DND-41 (cell line): Measurements from ENCODE around the gene ERO1A.

Source experiments
- ATAC-seq: fragments of 200-7000 bp; cut with Tn5 transposase; 3 replicates; pipeline ENCODE4 v1.9.1; 2021; ENCODE audit warnings: low read depth; ENCODE audit not compliant: insufficient read depth
- DNase-seq: peaks from one replicate; pipeline ENCODE4 v3.0.0-alpha.2; 2020
- H2AFZ ChIP-seq: 2 replicates; pipeline ENCODE4 v1.6.0; 2012; ENCODE audit warnings: low read depth, low read length
- H3K27ac ChIP-seq: 2 replicates; pipeline ENCODE4 v1.5.1; 2012; ENCODE audit warnings: low read length, inconsistent platforms
- H3K27me3 ChIP-seq: fragments of 200-600 bp; sonication (generic); 2 replicates; pipeline ENCODE4 v1.6.0; 2012; ENCODE audit warnings: low read length, mild to moderate bottlenecking, inconsistent platforms; ENCODE audit not compliant: insufficient read depth, poor library complexity
- H3K36me3 ChIP-seq: 2 replicates; pipeline ENCODE4 v1.5.1; 2012; ENCODE audit warnings: low read length, inconsistent platforms; ENCODE audit not compliant: insufficient read depth
- H3K4me1 ChIP-seq: 2 replicates; pipeline ENCODE4 v1.5.1; 2012; ENCODE audit warnings: mild to moderate bottlenecking, low read length; ENCODE audit not compliant: insufficient read depth
- H3K4me2 ChIP-seq: 2 replicates; pipeline ENCODE4 v1.6.0; 2012; ENCODE audit warnings: mild to moderate bottlenecking, moderate library complexity, low read length, inconsistent platforms; ENCODE audit not compliant: insufficient read depth
- H3K4me3 ChIP-seq, 2 experiments: fragments of 200-600 bp in 1 of 2; shearing (Covaris generic) in 1 of 2; 2 replicates each; pipeline ENCODE4 v1.5.1; 2012 to 2016; ENCODE audit warnings: inconsistent platforms in 2 of 2, low read length in 2 of 2, mild to moderate bottlenecking in 2 of 2, low read depth in 1 of 2, moderate library complexity in 1 of 2
- H3K79me2 ChIP-seq: 2 replicates; pipeline ENCODE4 v1.6.0; 2012; ENCODE audit warnings: low read length, inconsistent platforms; ENCODE audit not compliant: insufficient read depth
- H3K9ac ChIP-seq: 2 replicates; pipeline ENCODE4 v1.6.0; 2012; ENCODE audit warnings: low read depth, mild to moderate bottlenecking, inconsistent platforms, low read length, moderate library complexity
- H3K9me3 ChIP-seq: 2 replicates; pipeline ENCODE4 v1.5.1; 2012; ENCODE audit warnings: low read length, moderate library complexity, mild to moderate bottlenecking, inconsistent platforms; ENCODE audit not compliant: insufficient read depth, severe bottlenecking
- H4K20me1 ChIP-seq: 2 replicates; pipeline ENCODE4 v1.6.0; 2012; ENCODE audit warnings: low read length; ENCODE audit not compliant: insufficient read depth
- EZH2 ChIP-seq: IDR thresholded peaks from 3 replicates; pipeline ENCODE4 v1.6.1; 2012; ENCODE audit warnings: borderline replicate concordance, low read depth, mild to moderate bottlenecking, moderate library complexity, low read length, inconsistent platforms; ENCODE audit not compliant: severe bottlenecking
- TF ChIP-seq, protein P1 (sequence below): IDR thresholded peaks from 2 replicates; pipeline ENCODE4 v1.5.1; 2012; ENCODE audit warnings: borderline replicate concordance, low read length, moderate library complexity, mild to moderate bottlenecking; ENCODE audit not compliant: poor library complexity, severe bottlenecking; ENCODE audit errors: extremely low read depth

The ERO1A gene

DNA sequence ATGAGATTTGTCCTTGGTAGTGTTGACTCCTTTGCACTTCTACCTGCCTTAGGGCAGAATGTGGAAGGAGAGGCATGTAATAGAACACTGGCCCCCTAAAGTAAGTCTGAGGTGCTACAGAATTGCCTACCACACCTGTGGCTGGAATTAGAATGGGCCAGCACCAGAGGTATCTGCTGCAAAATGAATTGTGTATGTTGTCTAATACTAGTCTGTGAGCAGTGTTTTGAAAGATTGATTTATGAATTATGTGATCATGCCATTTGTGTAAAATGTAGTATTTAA is 28.9 kb upstream of the ERO1A start:
- H3K4me2 ChIP-seq = no peak overlapping the region
- H3K9me3 ChIP-seq = no peaks in the 10 kb centered on the region
- no peak overlapping the region for H3K4me3 ChIP-seq
- peaks cover 5% of the 10 kb centered on the region; the same call in 1 of the 2 replicates for H3K4me1 ChIP-seq
- H3K36me3 ChIP-seq = peaks cover 81% of the 10 kb centered on the region
- H3K27me3 ChIP-seq = no peaks in the 10 kb centered on the region
- H3K9ac ChIP-seq = no peak overlapping the region
- no peak overlapping the region for H3K27ac ChIP-seq
- H2AFZ ChIP-seq = no peak overlapping the region
- TF ChIP-seq, protein P1, sequence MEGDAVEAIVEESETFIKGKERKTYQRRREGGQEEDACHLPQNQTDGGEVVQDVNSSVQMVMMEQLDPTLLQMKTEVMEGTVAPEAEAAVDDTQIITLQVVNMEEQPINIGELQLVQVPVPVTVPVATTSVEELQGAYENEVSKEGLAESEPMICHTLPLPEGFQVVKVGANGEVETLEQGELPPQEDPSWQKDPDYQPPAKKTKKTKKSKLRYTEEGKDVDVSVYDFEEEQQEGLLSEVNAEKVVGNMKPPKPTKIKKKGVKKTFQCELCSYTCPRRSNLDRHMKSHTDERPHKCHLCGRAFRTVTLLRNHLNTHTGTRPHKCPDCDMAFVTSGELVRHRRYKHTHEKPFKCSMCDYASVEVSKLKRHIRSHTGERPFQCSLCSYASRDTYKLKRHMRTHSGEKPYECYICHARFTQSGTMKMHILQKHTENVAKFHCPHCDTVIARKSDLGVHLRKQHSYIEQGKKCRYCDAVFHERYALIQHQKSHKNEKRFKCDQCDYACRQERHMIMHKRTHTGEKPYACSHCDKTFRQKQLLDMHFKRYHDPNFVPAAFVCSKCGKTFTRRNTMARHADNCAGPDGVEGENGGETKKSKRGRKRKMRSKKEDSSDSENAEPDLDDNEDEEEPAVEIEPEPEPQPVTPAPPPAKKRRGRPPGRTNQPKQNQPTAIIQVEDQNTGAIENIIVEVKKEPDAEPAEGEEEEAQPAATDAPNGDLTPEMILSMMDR = no peak
- H4K20me1 ChIP-seq = no peaks in the 10 kb centered on the region
- H3K79me2 ChIP-seq = peaks cover 13% of the 10 kb centered on the region
- ATAC-seq (no peak), DNase-seq (no peak)

- Histone ChIP-seq H3K27ac (no peak overlapping the region), H3K9me3 (no peaks in the 10 kb centered on the region), H3K4me1 (no peaks in the 10 kb centered on the region), H3K27me3 (no peaks in the 10 kb centered on the region), H3K9ac (no peak overlapping the region), H2AFZ (no peak overlapping the region), H3K36me3 (peaks cover 86% of the 10 kb centered on the region), H3K4me2 (no peak overlapping the region), H3K79me2 (peaks cover 13% of the 10 kb centered on the region), H3K4me3 (no peak overlapping the region), H4K20me1 (no peaks in the 10 kb centered on the region)
- ATAC-seq (no peak), DNase-seq (no peak)
- TF ChIP-seq EZH2 = no peak
- TF ChIP-seq, protein P1 = no peak
These were observed 28.4 kb upstream of the ERO1A start for GRCh38 chr14:52723514-52724359.

DNA sequence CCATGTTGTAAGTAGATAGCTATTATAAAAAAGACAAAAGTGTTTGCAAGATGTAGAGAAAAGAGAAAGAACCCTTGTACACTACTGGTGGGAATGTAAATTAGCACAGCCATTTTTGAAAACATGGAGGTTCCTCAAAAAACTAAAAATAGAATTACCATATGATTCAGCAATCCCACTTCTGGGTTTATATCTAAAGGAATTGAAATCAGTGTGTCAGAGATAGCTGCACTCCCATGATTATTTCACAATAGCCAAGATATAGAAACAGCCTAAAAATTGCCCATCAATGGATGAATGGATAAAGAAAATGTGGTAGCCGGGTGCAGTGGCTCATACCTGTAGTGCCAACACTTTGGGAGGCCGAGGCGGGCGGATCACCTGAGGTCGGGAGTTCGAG is 20.8 kb upstream of the ERO1A start:
- no peaks in the 10 kb centered on the region for H4K20me1 ChIP-seq
- H3K27ac ChIP-seq = no peak overlapping the region
- H3K27me3 ChIP-seq = no peaks in the 10 kb centered on the region
- no peaks in the 10 kb centered on the region for H3K9me3 ChIP-seq
- no peak overlapping the region for H2AFZ ChIP-seq
- ATAC-seq (no peak), DNase-seq (no peak)
- H3K4me2 ChIP-seq = no peak overlapping the region
- H3K4me1 ChIP-seq = no peaks in the 10 kb centered on the region
- H3K9ac ChIP-seq = no peak overlapping the region
- peaks cover 94% of the 10 kb centered on the region for H3K36me3 ChIP-seq
- TF ChIP-seq, protein P1 = no peak
- TF ChIP-seq EZH2 = no peak
- peaks cover 8% of the 10 kb centered on the region for H3K79me2 ChIP-seq
- no peak overlapping the region for H3K4me3 ChIP-seq
